Stimulated activated CD4-positive, alpha-beta T cell treated with anti-CD3 and anti-CD28 coated beads, Interleukin-12 subunit alpha, Interleukin-12 subunit beta, amount 100 ng/mL, for 4 hours (primary cell): ENCODE data around the gene RGS19.

Experiments used
- DNase-seq: peaks from one replicate; pipeline ENCODE4 v3.0.0-alpha.2; 2020

Gene RGS19

DNA sequence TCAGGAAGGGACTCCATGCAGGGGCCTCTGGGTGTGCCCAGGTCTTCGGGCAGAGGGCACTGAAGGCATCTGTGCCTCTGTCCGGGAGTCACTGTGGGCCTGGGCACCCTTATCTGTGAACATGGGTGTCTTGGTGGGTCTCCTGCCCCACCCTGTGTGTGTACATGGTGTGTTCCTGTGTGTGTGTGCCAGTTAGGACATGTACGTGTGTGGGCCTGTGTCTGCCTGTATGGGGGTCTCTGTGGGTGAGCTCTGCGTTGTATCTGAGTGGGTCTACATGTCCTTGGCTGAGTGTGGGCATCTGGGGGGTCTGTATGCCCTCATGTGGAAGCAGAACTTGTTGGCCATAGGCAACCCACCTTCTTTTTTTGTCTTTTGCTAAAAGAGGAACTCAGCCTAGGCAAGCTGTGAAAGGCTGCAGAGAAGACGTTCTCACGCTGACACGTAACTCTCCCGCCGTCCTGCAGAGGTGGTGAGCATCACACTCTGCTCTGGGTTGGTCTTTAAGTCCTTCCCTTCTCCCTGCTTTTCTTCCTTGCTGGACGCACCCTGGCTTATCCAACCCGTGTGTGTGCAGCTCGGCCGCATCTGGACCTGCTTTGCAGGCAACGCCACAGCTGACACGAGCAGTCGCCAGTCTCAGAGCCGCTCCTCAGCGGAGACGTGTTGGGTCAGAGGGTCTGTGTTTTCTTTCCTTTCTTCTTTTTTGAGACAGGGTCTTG is 28.6 kb upstream of the RGS19 start:
- DNase-seq, result no peak

DNA sequence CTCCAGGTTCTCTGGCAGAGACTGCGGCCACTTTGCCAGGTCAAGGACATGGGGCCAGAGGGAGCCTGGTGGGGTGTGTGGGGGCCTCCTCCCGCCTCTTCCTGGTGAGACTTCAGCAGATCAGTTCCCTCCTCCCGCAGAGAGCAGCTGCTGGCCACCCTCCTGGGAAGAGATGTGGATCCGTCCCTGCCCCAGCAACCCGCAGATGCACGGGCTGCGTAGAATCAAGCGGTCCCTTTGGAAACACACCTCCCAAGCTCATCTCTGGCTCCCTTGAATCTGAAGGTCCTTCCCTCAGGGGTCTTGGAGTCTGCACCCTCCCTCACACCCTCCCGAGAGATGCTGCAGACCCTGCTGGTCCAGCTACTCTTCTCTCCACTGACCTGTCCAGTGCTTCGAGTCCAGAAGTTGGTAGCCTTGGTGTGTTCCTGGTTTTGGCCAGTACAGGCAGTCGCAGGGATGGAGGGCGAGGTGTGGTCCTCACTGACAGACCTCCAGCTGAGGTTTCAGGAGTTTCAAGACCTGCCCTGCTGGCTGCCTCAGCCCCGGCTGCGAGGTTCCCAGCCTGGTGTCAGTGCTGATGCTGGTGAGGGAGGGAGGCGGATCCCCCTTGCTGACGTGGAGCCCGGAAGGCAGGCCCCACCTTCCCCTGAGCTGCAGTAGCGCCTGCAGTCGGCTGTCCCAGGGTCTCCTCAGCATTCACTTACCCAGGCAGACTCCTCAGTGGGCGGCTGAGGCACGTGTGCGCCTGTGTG is 27.8 kb upstream of the RGS19 start, which contains the start of gene NPBWR2:
NPBWR2 (minus strand) TSS at position 585 of the 755 bp plus-strand sequence. CDS start 734 bp downstream, outside the sequence.
- no peak for DNase-seq

DNA sequence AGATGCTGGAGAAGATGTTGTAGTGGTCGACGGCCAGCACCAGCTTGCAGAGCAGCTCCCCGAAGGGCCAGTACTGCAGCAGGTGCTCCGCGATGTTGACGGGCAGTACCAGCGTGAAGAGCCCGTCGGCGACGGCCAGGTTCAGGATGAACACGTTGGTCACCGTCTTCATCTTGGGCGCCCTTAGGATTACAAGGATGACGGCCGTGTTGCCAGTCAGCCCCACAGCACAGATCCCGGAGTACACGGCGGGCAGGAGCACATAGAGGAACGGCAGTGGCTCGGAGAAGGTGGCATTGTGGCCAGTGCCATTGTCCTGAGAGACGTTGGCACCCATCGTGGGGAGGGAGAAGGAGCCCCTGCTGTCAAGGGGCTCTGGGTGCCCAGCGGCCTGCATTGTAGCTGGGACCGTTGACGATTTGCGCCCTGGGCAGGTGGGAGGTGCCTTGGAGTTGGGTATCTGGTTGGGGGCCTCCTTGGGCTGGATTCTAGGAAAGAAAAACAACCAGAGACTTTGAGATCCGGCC is 27.2 kb upstream of the RGS19 start:
- no peak for DNase-seq

DNA sequence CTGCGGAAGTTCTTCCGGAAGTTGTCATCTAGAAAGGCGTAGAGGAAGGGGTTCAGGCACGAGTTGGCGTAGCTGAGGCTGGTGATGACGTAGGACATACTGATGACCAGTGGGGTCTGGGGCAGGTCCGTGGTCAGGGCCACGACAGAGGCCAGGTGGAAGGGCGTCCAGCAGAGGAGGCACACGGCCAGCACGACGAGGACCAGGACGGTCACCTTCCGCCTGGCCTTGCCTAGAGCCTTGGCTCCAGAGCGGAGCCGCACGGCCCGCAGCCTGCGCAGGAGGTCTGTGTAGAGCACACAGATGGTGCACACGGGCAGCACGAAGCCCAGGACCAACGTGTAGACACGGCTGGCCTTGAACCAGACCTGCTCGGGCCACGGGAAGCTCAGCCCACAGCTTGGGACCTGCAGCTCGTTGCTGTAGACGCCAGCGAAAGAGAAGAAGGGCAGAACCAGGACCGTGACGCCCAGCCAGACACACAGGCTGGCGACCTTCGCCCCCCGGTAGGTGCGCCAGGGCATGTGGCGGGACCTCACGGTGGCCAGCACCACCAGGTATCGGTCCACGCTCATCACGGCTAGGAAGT is 26.6 kb upstream of the RGS19 start:
- no peak for DNase-seq

DNA sequence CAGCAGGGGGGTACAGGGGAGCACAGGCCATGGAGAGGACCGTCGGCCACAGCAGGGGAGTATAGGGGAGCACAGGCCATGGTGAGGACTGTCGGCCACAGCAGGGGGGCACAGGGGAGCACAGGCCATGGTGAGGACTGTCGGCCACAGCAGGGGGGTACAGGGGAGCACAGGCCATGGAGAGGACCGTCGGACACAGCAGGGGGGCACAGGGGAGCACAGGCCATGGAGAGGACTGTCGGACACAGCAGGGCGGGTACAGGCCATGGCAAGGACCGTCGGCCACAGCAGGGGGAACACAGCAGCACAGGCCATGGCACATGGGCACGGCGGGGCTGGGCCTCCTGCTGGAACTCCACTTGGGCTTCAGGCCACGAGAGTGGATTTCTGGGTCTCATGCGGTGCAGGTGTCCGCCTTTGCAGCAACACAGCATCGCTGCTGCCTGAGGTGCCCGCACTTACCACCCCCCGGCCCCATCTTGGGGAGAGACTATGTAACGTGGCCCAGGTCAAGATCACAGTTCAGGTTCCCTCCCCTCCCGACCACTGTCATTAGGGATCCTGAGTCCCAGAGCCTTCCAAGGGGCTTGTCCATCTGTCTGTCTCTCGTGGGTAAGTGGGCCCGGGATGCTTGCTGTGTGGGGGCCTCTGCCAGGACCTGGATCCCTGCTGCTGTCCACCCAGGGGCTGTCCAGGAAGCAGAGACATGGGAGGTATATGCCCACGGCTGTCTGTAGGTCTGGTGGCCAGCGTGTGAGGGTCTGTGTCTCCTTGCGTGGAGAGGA is 25.5 kb upstream of the RGS19 start:
- DNase-seq, result no peak

DNA sequence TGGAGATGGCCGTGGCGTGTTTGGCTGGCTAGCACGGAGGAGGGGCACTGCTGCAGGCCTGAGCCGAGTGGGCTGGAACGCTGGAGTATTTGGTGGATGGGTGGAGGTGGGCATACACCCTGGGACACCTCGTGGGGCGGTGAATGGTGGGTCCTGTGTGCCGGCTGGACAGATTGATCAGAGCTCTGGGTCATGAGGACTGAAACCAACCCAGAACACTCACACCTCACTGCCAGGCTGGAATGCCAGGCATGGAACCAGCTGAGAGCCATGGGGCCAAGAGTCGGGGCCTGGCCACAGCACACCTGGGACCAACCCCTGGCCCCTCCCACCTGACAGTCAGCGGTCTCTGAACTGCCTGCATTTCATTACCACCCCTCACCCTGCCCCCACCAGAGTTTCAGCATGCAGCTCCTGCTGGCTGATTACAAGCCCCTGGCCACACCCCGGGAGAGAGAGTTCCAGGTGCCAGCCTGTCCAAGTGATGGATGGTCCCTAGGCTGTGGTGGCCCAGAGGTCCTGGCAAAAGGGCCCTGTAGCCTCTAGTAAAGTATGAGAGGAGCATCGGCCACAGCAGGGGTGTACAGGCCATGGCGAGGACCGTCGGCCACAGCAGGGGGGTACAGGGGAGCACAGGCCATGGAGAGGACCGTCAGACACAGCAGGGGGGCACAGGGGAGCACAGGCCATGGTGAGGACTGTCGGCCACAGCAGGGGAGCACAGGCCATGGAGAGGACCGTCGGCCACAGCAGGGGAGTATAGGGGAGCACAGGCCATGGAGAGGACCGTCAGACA is 24.8 kb upstream of the RGS19 start:
- no peak for DNase-seq

DNA sequence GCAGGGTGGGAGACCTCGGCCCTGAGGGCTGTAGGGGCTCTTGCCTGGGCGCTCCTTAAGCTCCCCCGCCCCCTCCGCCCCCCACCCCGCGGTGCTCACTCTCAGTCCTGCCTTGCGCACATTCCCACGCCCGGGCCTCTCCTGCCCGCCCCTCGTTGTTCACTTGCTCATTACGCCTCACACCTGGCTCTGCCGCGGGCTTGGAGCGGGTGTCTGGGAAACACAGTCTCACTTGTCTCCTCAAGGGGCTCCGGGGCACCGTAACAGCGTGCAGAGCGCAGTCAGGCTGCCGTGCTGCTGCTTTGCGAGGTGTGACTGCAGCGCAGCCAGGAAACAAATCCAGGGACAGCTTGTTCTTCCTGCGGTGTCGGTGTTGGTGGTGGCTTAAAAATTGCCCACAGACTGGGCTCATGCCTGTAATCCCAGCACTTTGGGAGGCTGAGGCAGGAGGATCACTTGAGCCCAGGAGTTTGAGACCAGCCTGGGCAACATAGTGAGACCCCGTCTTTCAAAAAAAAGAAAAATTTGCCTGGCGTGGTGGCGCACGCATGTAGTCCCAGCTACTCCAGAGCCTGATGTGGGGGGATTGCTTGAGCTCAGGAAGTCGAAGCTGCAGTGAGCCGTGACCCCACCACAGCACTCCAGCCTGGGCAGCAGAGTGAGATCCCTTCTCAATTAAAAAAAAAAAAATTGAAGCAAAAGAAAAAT is 23.5 kb upstream of the RGS19 start:
- DNase-seq, result no peak

DNA sequence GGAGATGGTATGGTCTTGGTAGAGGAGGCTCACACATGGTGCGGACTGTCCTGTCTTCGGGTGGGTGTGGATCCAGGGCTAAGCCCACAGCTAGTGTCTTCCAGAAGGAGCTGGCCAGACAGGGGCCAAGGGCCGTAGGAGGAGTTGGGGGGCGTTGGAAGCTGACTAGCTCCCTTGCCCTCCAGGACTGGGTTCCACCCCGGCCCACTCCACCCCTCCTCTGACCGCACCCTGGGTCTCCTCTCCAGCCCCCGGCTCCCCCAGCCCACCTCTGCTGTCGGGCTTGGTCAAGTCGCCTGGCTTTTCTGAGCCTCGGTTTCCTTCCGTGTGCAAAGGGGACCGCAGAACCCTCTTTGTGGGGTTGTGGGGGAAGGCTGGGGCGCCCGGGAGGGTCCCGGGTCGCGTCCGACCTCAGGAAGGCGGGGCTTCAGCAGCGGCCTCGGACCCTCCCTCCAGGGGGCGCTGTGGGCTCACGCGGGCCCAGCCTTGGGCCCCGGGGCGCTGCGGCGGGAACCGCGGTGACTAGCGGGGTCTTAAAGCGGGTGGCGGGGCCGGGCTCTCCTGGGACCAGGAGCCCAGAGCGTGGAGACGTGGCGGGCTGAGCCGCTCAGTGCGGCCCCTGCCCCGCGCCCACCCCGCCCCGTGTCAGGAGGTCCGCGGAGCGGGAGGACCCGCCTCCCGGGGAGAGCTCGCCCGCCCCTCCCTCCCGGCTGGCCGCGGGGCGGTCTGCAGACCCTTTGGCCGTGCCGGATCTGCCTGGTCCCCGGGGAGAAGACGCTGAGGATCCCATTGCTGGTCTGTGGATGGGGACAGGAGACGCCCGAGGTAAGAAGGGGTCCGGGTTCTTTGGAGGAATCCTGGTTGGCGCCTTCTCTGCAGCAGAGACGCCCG is 22.7 kb upstream of the RGS19 start:
- DNase-seq, result peak; percentile 71

DNA sequence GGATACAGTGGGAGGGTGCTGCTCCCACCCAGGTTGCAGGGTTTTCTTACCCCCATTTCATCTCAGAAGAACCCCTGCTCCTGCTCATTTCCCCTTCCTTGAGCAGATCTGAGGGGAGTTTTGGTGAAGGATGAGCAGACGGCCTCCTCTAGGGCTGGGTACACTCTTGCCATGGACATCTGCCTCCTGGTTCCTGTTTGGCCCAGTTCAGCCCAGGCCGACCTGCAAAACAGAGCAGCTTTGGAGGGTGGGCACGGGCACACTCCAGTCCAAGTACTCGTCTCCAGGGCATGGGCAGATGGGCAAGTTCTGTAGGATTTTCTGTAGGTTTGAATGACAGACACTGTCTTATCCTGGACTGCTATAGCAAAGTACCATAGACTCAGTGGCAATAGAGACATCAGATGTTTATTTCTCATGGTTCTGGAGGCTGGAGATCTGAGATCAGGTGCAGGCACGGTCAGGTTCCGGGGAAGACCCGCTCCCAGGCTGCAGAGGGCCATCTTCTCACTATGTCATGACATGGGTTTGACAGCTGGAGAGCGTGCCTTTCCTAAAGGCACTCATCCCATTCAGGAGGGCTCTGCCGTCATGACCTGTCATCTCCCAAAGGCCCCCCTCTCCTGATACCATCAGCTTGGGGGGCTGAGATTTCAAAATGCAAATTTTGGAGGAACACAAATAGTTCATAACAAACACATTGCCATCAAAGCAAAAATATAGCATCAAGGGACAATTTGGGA is 21.8 kb upstream of the RGS19 start:
- no peak for DNase-seq

DNA sequence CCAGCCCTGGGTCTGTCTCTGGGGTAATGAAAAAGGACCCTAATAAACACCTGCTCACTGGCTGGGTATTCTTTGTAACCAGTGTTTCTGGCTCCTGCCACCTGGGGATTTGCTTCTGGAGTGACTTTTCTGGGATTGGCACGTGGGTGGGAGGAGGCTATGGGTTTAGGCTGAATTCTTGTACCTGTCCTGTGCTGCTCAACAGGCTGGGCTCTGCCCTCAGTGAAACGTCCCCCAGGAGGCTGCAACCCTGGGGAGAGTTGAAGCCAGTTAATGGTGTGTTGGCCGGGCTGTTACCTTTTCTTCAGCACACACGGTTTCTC is 21.2 kb upstream of the RGS19 start:
- no peak for DNase-seq

DNA sequence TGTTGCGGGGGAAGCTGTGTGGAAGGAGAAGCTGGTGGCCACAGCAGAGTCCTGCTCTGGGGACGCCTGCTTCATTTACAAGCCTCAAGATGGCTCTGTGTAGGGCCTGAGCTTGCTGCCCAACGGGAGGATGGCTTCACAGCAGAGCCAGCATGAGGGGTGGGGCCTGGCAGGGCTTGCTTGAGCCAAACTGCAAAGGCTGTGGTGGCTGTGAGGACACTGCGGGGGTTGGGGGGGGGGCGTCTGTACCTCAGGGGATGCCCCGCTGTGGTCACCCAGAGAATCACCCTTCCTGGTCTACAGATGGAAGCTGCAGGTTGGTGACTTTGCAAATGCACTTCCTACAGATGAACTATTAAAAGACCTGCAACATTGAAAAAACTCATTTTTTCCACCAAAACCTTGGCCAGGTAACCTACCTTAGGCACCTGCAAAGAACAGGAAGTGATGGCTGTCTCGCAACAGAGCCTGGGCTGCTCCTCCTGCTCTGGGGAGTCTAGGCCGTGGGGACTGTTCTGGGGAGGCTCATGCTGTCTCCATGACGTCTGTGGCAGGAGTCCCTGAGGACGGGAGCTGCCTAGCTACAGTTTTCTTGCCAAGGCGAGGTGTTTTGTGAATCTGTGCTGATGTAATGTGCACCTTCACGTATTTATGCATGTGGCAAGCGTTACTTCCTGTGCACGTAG is 20.7 kb upstream of the RGS19 start:
- DNase-seq, result no peak

DNA sequence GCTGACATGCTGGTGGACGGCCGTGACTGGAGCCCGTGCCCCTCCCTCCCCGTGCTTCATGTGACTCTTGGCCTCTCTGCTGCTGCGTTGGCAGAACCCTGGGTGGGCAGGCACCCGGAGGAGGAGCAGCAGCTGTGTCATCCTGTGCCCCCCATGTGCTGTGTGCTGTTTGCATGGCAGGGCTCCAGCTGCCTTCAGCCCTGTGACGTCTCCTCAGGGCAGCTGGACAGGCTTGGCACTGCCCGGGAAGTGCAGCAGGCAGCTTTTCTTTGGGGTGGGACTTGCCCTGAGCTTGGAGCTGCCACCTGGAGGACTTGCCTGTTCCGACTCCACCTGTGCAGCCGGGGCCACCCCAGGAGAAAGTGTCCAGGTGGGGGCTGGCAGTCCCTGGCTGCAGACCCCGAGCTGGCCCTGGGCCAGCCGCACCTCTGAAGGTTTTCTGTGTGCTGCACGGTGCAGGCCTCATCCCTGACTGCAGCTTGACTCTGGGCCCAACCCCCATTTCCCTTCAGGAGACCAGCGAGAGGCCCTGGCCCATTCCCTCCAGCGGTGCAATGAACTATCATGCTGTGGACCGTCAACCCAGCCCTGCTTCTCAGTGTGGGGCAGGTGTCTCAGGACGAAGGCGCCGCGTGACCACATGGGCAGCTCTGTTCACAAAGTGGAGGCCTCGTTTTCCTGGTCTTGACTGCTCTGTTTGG is 19.9 kb upstream of the RGS19 start:
- no peak for DNase-seq

DNA sequence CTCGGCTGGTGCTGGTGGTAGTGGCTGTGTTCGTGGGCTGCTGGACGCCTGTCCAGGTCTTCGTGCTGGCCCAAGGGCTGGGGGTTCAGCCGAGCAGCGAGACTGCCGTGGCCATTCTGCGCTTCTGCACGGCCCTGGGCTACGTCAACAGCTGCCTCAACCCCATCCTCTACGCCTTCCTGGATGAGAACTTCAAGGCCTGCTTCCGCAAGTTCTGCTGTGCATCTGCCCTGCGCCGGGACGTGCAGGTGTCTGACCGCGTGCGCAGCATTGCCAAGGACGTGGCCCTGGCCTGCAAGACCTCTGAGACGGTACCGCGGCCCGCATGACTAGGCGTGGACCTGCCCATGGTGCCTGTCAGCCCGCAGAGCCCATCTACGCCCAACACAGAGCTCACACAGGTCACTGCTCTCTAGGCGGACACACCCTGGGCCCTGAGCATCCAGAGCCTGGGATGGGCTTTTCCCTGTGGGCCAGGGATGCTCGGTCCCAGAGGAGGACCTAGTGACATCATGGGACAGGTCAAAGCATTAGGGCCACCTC is 19.2 kb upstream of the RGS19 start:
- DNase-seq, result no peak

DNA sequence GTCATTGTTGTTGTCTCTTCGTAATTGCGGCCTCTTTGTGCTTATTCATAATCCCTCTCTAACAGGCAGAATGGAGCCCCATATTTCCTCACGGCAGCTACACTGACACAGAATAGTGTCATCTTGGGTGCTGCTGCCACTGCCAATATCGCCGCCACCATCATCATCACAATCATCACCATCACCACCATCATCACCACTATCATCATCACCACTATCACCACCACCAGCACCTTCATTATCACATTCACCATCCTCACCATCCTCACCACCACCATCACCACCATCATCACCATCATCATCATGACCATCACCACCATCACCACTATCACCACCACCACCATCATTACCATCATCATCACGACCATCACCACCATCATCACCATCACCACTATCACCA is 17.2 kb upstream of the RGS19 start:
- no peak for DNase-seq

DNA sequence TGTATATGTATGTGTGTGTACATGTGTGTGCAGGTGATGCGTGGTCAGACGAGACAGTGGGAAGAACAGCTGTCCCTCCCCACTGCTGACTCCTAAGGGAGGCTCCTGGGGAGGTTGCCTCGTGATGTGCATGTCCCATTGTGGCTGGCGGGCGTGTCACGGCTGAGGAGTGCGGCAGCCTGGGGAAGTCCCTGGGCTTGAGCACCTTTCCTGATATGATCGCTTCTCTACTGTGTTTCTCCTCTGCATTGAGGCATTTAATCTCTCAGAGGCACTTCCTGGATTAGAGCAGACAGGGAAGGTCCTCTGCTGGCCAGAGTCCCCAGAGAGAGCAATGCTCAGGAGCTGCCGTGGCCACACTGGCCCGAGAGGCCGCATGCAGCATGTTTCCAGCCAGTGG is 16.6 kb upstream of the RGS19 start:
- DNase-seq, result no peak

DNA sequence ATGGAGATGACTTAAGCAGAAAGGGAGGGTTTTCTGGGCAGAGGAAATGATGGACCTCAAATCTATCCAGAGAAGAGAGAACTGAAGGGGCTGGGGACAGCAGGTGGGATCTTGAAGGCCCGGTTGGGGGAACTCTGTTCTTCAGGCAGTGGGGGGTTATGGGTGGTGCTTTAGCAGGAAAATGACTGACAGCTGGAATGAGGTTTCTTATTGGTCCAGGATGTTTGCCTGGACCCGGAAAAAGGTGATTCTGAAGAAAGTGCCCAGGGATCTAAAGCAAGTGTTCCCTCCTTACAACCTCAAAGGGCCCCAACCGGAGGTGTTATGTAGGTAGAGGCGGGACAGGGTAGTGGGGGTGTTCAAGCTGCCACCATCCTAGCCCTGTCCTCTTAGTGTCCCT is 16.1 kb upstream of the RGS19 start:
- no peak for DNase-seq

DNA sequence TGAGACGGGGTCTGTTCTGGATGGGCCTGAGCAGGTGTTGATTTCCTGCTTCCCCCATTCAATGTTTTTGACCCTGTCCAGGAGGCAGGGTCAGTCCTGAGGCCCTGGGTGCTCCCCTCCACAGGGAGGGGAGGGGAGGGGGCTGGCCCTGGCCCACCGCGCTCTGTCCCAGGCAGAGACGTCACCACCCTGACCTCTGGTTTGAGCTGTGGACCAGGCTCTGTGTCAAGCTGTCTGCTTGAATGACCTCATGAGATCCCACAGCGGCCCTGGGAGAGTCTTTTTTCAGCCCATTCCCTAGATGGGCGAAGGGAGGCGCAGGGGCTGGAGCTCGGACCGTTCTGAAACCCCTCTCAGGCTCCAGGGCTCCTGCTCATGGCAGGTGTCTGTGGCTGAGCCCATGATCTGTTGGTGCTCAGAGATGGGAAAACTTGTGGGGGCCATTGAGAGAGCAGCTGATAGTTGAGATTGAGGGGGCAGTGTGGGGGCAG is 13.7 kb upstream of the RGS19 start:
- no peak for DNase-seq
